Hepatocyte (in vitro differentiated cells): Measurements from ENCODE around the gene BBS4.

Experiments
- CTCF ChIP-seq: fragments of 200-600 bp; sonication (generic); IDR thresholded peaks from 2 replicates; pipeline ENCODE4 v1.5.1; 2016; ENCODE audit warnings: antibody characterized with exemption, mild to moderate bottlenecking; ENCODE audit not compliant: poor library complexity
- EZH2 ChIP-seq: fragments of 200-600 bp; sonication (generic); IDR thresholded peaks from 2 replicates; pipeline ENCODE4 v1.6.1; 2016; ENCODE audit warnings: antibody characterized with exemption, mild to moderate bottlenecking, borderline replicate concordance
- EZH2phosphoT487 ChIP-seq: fragments of 200-600 bp; sonication (generic); IDR thresholded peaks from one replicate; pipeline ENCODE4 v1.6.1; 2018; ENCODE audit warnings: antibody characterized with exemption, mild to moderate bottlenecking, low read depth, moderate library complexity; ENCODE audit not compliant: unreplicated experiment, severe bottlenecking

- TF ChIP-seq CTCF, result no peak
- TF ChIP-seq EZH2, result no peak
- no peak for TF ChIP-seq EZH2phosphoT487
Measured at GRCh38 chr15:72774696-72775383, 88.8 kb downstream of the BBS4 start.
